ENCODE results near the gene LITAFD.
"Not testable (repeated sequence)": the region's sequence is repeated elsewhere in the genome, so short reads cannot be mapped to it uniquely, and the experiment has no call there.

The LITAFD gene

GRCh38 chr16:8858994-8859912 is 22.9 kb upstream of the LITAFD start:
- DNase-seq, result no peak

GRCh38 chr16:8859913-8860881 is 22.0 kb upstream of the LITAFD start:
- no peak for DNase-seq

GRCh38 chr16:8861563-8862308 is 20.4 kb upstream of the LITAFD start:
- no peak for DNase-seq

GRCh38 chr16:8862309-8863130 is 19.6 kb upstream of the LITAFD start:
- DNase-seq, result no peak

GRCh38 chr16:8863594-8864424 is 18.3 kb upstream of the LITAFD start:
- no peak for DNase-seq

GRCh38 chr16:8864480-8865110 is 17.6 kb upstream of the LITAFD start:
- no peak for DNase-seq

- DNase-seq, result no peak
These were observed 16.8 kb upstream of the LITAFD start for GRCh38 chr16:8865145-8865882.

- peak; percentile 10 for DNase-seq
These were observed 15.8 kb upstream of the LITAFD start for GRCh38 chr16:8866118-8866883.

- no peak for DNase-seq
These were observed 15.3 kb upstream of the LITAFD start for GRCh38 chr16:8866884-8867215.

GRCh38 chr16:8867216-8867931 is 14.8 kb upstream of the LITAFD start:
- peak; percentile 4 for DNase-seq

- no peak for DNase-seq
These were observed 14.2 kb upstream of the LITAFD start for GRCh38 chr16:8867932-8868415.

- DNase-seq, result peak; percentile 78
These were observed 13.5 kb upstream of the LITAFD start, which contains the start of gene CARHSP1 for GRCh38 chr16:8868416-8869211. CARHSP1 (minus strand) TSS chr16:8869006; CDS start chr16:8859328, 9,678 bp downstream.

GRCh38 chr16:8869212-8869987 is 12.8 kb upstream of the LITAFD start:
- no peak for DNase-seq

- DNase-seq, result not testable (repeated sequence)
These were observed 12.2 kb upstream of the LITAFD start for GRCh38 chr16:8869988-8870241.

- no peak for DNase-seq
These were observed 10.1 kb upstream of the LITAFD start for GRCh38 chr16:8872071-8872470.
